Lung (tissue), 12 donors: ENCODE results near the gene CAPRIN2. TPM values are rescaled to one million over a fixed set of nuclear protein-coding genes. Genes with fewer than 3 reads are reported as not detected.

Source experiments
- ATAC-seq: fragments of 200-7000 bp; cut with Tn5 transposase; one replicate; pipeline ENCODE4 v1.9.1; 2020; ENCODE audit warnings: moderate number of reproducible peaks; ENCODE audit not compliant: insufficient read depth, low FRiP score
- DNase-seq, 3 donors: peaks; one replicate each; pipeline ENCODE4 v3.0.0-alpha.2; 2013 to 2017
- H3K27ac ChIP-seq, 2 donors: one replicate each; pipeline ENCODE4 v1.5.1; 2013; ENCODE audit warnings: mild to moderate bottlenecking in 2 of 2, moderate library complexity in 2 of 2, control low read depth in 1 of 2, inconsistent platforms in 1 of 2, low read depth in 1 of 2, low read length in 1 of 2
- H3K27me3 ChIP-seq, 3 donors: one replicate each; pipeline ENCODE4 v1.5.1; 2013; ENCODE audit warnings: low read length in 2 of 3; ENCODE audit not compliant: control insufficient read depth in 3 of 3, insufficient read depth in 3 of 3
- H3K36me3 ChIP-seq, 4 donors: one replicate each; pipeline ENCODE4 v1.5.1; 2013; ENCODE audit warnings: low read length in 4 of 4, mild to moderate bottlenecking in 1 of 4, moderate library complexity in 1 of 4; ENCODE audit not compliant: control insufficient read depth in 4 of 4, insufficient read depth in 4 of 4
- H3K4me1 ChIP-seq, 5 donors: one replicate each; pipeline ENCODE4 v1.5.1; 2013; ENCODE audit warnings: low read length in 5 of 5, mild to moderate bottlenecking in 2 of 5, moderate library complexity in 1 of 5; ENCODE audit not compliant: control insufficient read depth in 5 of 5, insufficient read depth in 5 of 5
- H3K4me3 ChIP-seq: one replicate; pipeline ENCODE4 v1.5.1; 2013; ENCODE audit warnings: mild to moderate bottlenecking, control low read depth, moderate library complexity
- H3K9ac ChIP-seq, 2 donors: one replicate each; pipeline ENCODE4 v1.5.1; 2013; ENCODE audit warnings: low read length in 2 of 2, control low read depth in 1 of 2; ENCODE audit not compliant: insufficient read depth in 1 of 2
- H3K9me3 ChIP-seq, 4 donors: one replicate each; pipeline ENCODE4 v1.5.1; 2013; ENCODE audit warnings: low read length in 3 of 4, mild to moderate bottlenecking in 1 of 4, moderate library complexity in 1 of 4; ENCODE audit not compliant: control insufficient read depth in 4 of 4, insufficient read depth in 3 of 4
- WGBS, 2 donors: extraction: QIAGEN DNeasy Blood & Tissue Kit; methylation state at CpG; one replicate each; pipeline ENCODE4 v1.1.7; 2013; 5-methylcytosine and 5-hydroxymethylcytosine counted together
- polyA plus RNA-seq, 2 donors: library from polyadenylated mRNA; stranded (reverse); fragments of 200-250 nt; gene quantifications; one replicate each; pipeline ENCODE4 v1.2.1, GENCODE V29; 2013
- total RNA-seq, 2 donors: library from RNA; depleted of rRNA in 1 of 2; stranded (reverse); fragments of >200 nt in 1 of 2; gene quantifications; one replicate each; pipeline ENCODE4 v1.2.1, GENCODE V29; 2014 to 2021
- TF ChIP-seq, protein P1 (sequence below): IDR thresholded peaks from 2 replicates; pipeline ENCODE4 v1.5.1; 2012; ENCODE audit warnings: mild to moderate bottlenecking; ENCODE audit errors: control extremely low read depth, extremely low read depth
- donor health status: control.
- donor health status: control.
- donor health status: Bipolar disorder and iron deficiency.
- donor health status: healthy.
- donor health status: DM: yes; HTN: yes; CAD: no.

Gene CAPRIN2
- total and polyA plus RNA-seq, 4 donors: 8.2 to 43.5 (median 16.9) TPM

GRCh38 chr12:30752255-30752654, 2.5 kb downstream of the CAPRIN2 start:
- H3K27me3 ChIP-seq: no peaks in the 10 kb centered on the region
- no peaks in the 10 kb centered on the region for H3K9me3 ChIP-seq
- DNase-seq: no peak
- peaks cover 0 to 7% (median 2%) of the 10 kb centered on the region in 4 donors for H3K36me3 ChIP-seq
- H3K9ac ChIP-seq: peak overlapping the region in 1 of 2 donors; percentile 1
- ATAC-seq: no peak
- TF ChIP-seq, protein P1, sequence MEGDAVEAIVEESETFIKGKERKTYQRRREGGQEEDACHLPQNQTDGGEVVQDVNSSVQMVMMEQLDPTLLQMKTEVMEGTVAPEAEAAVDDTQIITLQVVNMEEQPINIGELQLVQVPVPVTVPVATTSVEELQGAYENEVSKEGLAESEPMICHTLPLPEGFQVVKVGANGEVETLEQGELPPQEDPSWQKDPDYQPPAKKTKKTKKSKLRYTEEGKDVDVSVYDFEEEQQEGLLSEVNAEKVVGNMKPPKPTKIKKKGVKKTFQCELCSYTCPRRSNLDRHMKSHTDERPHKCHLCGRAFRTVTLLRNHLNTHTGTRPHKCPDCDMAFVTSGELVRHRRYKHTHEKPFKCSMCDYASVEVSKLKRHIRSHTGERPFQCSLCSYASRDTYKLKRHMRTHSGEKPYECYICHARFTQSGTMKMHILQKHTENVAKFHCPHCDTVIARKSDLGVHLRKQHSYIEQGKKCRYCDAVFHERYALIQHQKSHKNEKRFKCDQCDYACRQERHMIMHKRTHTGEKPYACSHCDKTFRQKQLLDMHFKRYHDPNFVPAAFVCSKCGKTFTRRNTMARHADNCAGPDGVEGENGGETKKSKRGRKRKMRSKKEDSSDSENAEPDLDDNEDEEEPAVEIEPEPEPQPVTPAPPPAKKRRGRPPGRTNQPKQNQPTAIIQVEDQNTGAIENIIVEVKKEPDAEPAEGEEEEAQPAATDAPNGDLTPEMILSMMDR: no peak
- WGBS, 2 donors: 65 to 93% methylated on average over 3 of the region's 3 CpGs
- no peak overlapping the region for H3K4me3 ChIP-seq
- no peak overlapping the region for H3K27ac ChIP-seq
- peaks cover 0 to 20% (median 3%) of the 10 kb centered on the region in 5 donors for H3K4me1 ChIP-seq

DNA sequence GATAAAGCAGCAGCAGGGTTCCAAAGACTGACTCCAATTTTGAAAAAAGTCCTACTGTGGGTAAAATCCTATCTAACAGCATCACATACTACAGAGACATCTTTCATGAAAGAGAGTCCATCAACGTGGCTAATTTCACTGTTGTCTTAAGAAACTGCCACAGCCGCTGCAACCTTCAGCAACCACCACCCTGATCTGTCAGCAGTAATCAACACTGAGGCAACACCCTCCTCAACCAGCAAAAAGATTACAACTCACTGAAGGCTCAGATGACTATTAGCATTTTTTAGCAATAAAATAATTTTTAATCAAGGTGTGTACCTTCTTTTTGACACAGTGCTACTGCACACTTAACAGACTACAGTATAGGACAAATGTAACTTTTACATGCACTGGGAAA, 6.6 kb downstream of the CAPRIN2 start:
- H3K36me3 ChIP-seq: peaks cover 3 to 16% (median 9%) of the 10 kb centered on the region in 4 donors
- H3K27ac ChIP-seq: no peak overlapping the region
- no peak overlapping the region for H3K9ac ChIP-seq
- H3K4me3 ChIP-seq: no peak overlapping the region
- H3K4me1 ChIP-seq: peaks cover 0 to 6% (median 2%) of the 10 kb centered on the region in 5 donors
- 86 to 90% methylated on average over 2 of the region's 2 CpGs for WGBS, 2 donors
- DNase-seq: no peak
- no peak for ATAC-seq
- H3K9me3 ChIP-seq: no peaks in the 10 kb centered on the region
- no peaks in the 10 kb centered on the region for H3K27me3 ChIP-seq
- TF ChIP-seq, protein P1: no peak

GRCh38 chr12:30746190-30746589, 8.6 kb downstream of the CAPRIN2 start:
- peaks cover 3 to 16% (median 9%) of the 10 kb centered on the region in 4 donors for H3K36me3 ChIP-seq
- H3K4me1 ChIP-seq: peaks cover 0 to 2% (median 0%) of the 10 kb centered on the region in 5 donors
- no peak overlapping the region for H3K9ac ChIP-seq
- WGBS, 2 donors: 76 to 92% methylated on average over 4 of the region's 4 CpGs
- DNase-seq: no peak
- TF ChIP-seq, protein P1: no peak
- H3K9me3 ChIP-seq: no peaks in the 10 kb centered on the region
- H3K4me3 ChIP-seq: no peak overlapping the region
- H3K27ac ChIP-seq: no peak overlapping the region
- H3K27me3 ChIP-seq: no peaks in the 10 kb centered on the region
- ATAC-seq: no peak

GRCh38 chr12:30744321-30744720, 10.4 kb downstream of the CAPRIN2 start:
- H3K9ac ChIP-seq: no peak overlapping the region
- H3K4me3 ChIP-seq: no peak overlapping the region
- H3K36me3 ChIP-seq: peaks cover 3 to 15% (median 10%) of the 10 kb centered on the region in 4 donors
- no peaks in the 10 kb centered on the region for H3K9me3 ChIP-seq
- H3K27me3 ChIP-seq: no peaks in the 10 kb centered on the region
- DNase-seq (no peak), ATAC-seq (no peak)
- no peak overlapping the region for H3K27ac ChIP-seq
- WGBS, 2 donors: 98 to 99% methylated on average over 2 of the region's 2 CpGs
- TF ChIP-seq, protein P1: no peak
- peaks cover 0 to 2% (median 0%) of the 10 kb centered on the region in 5 donors for H3K4me1 ChIP-seq
